Stimulated activated CD8-positive, alpha-beta memory T cell treated with anti-CD3 and anti-CD28 coated beads, Interleukin-7, amount 100 ng/mL, for 4 hours (primary cell): ENCODE measurements around the gene TTC28.
A peak's percentile ranks its signal among the peaks of the same experiment; 100 is the strongest.

Source experiments
- DNase-seq, 2 donors: peaks; one replicate each; pipeline ENCODE4 v3.0.0-alpha.2; 2020; ENCODE audit warnings: low read depth in 2 of 2

Gene TTC28

DNA sequence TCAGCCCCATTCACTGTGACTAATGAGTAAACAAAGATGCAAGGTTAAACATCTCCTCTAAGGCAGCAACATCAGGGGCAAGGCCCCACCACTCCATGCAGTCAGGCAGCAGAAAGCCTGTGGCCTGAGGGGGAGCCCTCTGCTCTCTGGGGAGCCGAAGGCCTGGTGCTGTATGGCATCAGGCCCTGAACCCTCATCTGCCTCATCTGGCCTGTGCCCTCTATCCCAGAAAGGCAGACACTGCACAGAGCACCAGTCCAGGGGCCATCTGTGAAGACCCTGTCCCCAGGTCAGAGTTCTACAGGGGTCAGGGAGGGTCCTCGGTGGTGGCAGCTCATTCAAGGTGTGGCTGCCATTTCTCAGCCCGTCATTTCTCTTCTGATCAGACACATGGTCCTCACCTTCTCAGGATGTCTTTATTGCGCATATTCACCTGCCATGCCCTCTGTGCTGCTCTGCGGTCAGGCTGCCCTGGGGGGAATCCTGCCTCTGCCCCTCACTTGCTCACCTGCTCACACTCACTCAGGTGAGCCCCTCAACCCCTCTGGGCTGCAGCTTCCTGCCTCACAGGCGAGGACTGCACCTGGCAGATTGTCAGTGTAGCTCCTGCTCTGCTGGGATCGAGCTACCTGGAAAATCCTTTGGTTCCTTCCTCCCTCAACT lies 657.5 kb downstream of the TTC28 start:
- DNase-seq, result no peak

DNA sequence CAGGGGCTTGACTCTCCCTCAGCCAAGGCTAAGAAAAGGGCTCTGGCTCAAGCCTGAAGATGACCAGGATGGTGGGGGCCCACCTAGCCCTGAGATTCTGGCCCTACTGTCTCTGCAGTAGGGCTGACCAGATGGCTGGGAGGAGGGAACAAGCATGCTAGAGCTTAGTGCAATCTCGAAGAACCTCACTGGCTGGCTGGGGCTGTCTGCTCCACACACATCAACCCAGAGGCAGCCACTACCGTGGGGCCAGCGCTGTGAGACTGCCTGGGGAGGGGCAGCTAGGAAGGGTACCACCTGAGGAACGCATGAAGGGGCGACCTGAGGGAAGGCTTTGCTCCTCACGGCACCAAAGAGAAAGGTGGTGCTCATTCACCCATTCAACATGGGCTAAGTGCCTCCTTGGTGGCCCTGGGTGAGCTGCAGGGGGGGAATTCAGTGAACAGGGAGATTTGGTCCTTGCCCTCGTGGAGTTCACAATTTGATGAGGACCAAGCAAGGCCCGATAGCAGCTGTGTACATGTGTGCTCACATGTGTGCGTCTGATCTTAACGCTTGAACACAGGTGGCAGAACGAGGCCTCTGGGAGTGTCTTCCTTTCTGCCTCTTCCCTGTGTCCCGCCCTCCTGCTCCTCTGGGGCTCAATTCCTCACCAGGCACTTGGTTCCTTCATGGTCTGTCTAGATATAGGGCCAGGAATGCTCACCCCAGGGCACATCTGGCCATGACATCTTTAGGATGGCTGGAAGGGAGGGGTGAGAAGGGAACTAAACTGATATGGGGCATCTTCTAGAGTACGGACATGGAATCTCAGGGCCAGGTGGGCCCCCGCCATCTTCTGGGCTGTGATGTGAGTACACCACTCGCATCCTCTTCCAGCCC lies 658.3 kb downstream of the TTC28 start:
- no peak for DNase-seq

DNA sequence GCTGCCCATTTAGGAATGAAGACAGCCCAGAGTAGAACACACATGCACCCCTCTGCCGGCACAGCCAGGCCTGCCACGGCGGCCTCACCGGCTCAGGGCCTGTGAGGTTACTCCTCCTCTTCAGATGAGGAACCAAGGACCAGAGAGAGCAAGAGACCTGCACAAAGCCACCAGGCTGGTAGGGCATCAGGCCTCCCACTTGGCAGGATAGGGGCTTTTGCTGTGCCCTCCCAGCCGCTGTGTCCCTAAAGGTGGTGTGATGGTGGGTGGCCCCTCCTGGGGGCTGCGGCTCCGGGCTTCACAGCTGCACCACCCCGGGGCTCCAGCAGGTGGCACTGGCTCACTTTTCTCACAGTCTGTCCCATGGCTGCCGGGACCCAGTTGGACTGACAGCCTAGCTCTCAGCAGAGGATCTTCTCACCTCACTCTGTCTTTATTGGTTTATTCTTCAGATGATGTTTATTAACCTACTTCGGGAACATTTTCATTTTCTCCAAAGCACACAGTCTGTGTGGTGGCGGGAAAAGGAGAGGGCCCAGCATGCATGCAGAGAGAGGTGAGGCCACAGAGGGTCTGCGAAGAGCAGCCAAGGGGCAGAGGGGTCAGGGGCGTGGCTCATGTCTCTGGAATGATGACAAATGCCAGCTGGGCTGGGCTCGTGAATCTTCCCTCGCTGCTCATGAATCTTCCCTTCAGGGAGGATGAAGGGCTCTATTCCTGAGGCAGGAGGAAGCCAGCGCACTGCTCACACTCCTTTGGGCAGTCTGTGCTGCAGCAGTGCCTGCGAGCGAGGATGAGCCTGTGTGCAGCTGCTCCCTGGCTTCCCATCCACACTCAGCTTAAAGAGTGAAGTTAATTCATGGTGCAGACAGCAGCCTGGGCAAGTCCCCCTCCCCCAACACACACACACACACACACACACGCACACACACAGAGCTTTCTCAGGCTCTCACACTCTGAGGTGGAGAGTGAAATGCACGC lies 659.5 kb downstream of the TTC28 start:
- DNase-seq, result peak; percentile 5 to 31

DNA sequence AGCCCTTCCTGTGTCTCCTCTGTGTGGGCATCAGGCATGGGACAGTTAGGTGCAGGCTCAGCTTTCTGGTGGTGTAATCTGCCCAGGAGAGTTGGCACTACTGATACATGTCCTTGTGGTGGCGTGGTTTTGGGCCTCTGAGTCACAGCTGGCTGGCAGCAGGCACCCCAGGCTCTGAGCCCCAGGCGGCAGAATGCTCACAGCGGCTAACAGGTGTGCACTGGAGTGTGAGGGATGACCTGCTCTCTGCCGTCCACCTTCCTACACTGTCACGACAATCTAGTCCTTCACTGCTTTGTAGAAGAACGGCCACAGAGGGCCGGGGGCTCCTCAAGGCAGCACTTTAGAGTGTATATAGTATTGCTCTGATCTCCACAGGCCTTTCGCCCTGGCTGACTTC lies 660.3 kb downstream of the TTC28 start:
- DNase-seq, result no peak

DNA sequence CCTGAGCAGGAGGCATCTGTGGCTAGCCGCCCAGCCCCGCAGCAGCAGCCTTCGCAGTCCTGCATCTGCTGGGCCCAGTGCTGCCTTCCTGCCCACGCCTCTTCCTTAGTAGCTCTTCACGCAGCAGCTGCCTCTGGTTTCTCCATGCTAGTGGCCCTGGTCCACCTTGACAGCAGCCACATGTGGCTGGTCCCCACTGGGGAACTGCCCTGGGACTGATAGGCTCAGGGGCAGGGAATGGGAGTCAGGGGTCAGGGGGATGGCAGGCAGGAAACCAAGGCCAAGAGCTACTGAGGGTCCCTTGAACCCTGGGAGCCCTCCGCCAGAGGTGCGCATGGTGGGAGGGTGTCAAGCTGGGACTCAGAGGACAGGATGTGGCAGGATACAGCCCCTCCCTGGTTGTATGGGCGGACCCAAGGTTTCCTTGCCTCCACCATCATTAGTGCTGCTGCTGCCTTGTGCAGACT lies 661.1 kb downstream of the TTC28 start:
- DNase-seq, result no peak

DNA sequence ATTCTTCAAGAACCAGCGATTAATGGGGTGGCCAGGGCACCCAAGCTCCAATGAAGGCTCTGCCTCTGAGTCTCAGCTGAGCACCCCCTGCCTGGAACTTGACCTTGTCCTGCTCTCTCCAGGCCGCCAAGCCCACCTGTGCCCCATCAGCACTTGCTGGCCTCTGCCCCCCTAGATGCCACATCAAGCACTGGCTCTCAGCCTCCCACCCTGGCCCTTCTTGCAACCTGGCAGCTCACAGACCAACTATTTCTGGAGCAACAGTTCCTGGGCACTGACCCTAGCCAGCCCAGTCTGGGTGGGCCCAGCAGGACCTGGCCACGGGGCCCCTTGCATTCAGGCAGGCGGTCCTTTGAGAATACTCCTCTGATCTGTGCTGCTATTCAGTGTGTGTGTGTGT lies 661.8 kb downstream of the TTC28 start:
- DNase-seq, result no peak

DNA sequence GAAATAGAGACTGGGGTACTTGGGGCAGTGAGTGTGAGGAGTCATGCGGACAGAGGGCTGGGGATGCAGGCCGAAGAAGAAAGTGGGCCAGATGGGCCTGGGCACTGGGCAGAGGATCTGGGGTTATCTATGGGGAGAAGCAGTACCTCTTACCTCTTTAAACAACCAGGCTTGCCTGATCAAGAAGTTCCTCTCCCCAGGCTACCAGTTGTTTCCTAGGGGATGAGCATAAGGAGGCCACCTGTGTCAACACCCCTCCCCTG lies 662.2 kb downstream of the TTC28 start:
- no peak for DNase-seq

DNA sequence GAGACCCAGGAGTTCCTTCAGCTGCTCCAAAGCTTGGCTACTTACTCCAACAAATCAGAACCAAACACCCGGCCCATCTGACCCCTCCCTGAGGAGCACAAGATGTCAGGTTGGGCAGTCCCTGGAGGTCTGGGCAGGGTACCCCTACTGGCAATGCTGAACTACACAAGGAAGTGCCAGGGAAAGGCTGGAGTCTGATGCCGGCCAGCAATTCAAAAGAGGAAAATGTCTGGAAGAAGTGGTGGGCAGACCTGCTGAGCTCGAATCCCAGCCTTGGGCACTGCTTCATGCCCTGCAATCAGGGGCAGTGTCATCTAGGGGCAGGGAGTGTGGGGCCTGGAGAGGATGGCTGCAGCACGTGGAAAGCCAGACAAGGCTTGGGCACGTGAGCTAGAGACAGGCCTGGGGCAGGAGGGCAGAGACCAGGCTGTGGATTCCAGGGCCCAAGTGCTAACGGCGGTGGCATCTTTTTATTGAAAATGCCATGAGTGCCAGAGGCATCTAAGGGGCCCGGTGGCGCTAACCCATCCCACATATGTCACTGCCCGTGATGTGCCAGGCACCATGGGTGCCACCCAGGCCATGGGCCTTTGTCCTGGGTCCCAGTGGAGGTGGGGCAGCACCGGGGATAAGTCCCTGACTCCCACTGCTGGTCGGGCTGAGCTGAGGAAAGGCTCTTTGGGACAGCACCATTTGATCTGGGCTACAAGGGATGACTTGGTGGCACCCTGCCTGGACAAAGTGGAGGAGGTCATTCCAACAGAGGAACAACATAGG lies 662.7 kb downstream of the TTC28 start:
- DNase-seq, result no peak

DNA sequence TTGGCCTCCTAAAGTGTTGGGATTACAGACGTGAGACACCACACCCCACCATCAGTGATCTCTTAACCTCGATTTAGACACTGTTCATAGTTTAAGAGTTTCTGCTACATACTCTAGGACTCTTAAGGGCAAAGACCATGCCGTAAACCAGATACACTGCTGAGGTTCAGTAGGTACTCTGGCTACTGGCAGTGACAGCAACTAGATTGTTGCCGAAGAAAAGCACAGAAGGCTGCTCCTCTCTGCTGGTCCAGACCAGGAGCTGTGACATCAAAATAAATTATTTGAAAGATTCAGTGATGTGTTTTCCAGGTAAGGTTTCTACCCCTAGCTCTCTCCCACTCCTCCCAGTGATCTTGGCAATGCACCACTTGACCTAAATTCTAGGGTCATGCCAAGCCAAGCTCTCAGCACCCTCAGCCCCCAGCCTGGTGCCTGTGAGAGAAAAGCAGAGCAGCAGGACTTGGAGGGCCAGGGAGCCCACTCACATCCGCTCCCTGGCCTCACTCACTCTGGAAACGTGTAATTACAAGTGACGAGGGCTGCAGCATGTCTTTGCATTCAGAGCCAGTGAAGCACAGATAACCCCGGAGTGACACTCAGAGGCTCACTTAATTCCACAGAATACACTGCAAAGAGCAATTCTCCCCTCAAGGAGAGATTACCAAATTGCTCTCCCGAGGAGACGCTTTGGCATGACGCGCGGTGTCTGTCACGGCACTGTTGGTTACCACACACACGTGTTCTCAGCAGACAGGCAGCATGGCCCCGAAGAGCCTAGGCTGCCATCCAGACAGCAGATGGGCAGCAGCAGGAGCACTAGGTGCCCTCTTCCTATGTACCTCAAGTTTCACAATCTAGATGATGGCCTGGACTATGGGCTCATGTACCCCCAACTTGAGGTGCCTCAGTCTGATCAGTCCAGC lies 663.7 kb downstream of the TTC28 start:
- no peak for DNase-seq

DNA sequence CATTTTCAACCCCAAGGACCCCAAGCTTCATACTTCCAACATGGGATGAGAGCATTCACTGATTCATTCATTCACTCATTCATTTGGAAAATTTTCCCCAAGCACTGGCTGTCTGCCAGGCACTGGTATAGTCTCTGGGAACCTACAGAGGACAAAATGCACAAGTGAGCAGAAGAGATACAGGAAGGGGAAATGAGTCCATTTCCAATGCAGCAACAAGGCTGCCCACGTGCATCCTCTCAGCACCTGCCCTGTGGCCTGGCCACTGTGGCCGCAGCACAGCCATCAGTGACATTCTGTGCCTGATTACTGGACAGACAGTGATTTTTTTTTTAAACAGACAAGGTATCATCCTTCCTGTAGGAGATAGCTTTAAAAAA lies 664.6 kb downstream of the TTC28 start:
- no peak for DNase-seq

DNA sequence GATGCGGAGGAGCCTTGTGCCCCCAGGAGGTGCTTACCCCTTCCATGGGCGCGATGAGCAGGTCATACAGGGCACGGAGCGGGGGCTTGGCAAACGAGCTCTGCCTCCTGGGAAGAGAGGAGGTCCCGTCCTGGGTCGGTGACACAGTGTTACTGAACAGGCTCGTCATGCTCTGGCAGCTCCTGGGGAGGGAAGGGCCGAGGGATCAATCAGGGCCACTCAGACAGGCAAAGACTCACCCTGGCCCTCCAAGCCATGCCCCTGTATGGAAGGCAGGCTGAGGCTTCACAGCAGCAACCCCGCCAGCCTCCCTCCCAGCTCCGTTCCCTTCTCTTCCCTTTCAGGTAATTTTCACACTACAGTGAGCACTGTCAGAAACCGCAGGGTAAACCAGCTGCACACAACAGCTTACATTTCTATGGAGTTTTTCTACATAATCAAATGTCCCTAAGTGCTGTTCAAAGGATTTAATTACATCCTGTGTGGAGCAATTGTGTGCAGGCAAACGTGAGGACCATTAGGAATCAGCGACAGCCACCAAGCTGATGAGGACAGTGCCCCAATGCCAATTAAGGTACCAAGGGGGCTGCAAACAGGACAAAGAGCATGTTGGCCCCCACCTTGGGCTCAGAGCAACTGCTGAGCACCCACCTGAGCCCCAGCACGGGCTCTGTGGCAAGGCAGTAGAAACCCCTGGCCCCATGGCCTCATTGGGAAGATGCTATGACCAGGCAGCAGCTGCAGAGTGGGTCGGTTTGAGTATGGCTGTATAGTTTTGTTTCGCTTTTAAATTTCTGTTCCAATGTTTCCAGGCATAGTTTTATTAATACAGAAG lies 665.2 kb downstream of the TTC28 start:
- no peak for DNase-seq

DNA sequence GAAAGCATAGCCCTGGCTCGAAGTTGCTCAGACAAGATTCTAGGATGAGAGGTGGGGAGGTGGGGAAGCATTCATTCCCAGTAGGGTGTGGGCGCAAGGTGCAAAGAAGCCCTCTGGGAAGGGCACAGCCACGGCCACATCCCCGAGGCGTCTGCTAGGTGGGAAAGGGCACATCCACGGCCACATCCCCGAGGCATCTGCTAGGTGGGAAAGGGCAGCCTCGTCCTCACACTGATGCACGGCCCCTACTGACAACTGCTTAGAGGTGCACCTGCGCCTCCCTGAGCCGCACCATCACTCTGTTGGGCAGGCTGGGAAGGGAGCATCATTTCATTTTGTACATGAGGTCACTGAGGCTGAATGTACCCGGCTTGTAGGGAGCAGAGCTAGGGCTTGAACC lies 666.0 kb downstream of the TTC28 start:
- DNase-seq, result no peak

DNA sequence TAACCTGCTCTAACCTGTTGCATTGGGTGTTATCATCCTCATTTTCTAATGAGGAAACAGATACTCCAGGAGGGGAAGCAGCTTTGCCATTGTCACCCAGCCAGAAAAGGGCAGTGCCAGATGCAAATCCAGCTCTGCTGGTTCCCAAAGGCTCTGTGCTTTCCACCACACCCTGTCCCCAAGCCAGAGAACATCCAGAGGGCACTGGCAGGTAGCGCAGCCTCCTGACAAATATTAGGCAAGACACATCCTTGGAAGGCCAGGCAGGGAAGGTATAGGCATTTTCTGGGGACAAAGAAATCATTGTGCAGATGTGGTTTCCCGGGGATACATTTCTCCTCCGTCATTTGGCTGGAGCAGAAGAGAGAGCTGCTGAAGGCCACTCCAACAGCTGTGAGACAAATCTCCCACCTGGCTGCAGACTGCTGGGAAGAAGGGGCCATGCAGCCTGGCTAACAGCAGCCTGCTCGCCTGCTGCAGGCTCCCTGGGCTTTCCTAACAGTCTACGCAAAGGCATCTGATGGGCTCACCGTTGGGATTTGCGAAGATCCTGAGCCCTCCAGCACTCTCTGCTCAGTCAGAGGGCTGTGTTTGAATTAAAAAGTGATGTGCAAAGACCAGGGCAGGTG lies 666.7 kb downstream of the TTC28 start:
- DNase-seq, result no peak

DNA sequence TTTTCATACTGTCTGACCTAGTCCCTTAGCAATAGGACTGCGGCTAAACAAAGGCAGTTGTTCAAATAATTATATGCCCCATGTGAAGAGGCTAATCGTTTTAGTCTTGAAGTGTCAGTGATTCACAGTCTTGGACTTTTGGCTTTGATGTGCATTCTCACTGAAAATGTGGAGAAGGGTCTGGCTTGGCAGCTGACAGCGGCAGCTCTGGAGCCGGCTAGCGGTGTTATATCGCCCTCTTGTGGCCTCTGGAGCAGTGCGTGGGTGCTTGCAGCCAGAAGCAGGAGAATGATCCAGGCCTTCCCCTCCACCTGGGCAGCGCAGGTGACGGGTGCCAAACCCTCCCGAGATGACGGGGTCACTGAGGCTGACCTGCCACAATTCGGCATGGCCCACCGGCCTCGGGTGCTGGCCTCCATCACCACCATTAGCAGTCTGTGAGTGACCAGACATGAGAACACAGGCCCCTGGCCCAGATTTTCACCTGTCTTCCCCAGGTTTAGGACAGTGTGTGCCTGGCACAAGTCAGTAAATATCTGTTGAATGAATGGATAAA lies 670.3 kb downstream of the TTC28 start:
- DNase-seq, result peak; percentile 51 to 59

DNA sequence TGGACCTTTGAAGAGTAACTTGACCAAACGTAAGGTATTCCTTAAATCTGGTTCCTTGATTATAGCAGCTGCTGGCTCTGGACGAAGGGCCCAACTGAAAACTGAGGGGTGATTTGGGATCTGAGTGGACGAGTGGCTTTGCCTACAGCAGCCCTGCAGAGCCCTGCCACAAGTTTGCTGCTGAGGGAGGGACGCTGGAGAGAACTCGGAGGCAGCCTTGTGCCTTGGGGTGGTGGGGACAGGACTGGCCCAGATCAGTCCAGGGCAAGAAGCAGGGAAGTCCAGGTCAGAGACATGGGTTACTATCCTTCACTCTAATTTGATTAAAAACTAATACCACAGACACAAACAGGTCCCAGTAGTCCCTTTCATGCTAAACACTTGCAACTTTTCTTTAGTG lies 671.0 kb downstream of the TTC28 start:
- DNase-seq, result no peak

DNA sequence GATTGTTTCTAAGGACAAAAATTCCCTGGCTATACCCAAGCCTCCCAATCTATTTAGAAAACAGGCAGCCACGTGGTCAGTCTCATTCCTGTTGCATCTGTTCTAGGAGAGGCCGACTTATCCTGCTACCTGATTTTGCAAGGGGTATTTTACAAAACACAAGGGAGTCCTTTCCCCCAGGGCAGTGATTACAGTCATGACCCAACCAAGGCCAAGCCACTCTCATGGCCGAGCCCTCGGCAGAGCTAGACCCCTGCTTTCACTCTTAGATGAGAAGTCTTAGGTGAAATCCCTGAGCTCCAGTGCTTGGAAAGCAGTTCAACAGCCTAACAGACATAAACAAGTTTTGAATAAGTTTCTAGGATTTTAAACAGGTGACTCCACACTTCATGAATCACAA lies 671.6 kb downstream of the TTC28 start:
- DNase-seq, result no peak

DNA sequence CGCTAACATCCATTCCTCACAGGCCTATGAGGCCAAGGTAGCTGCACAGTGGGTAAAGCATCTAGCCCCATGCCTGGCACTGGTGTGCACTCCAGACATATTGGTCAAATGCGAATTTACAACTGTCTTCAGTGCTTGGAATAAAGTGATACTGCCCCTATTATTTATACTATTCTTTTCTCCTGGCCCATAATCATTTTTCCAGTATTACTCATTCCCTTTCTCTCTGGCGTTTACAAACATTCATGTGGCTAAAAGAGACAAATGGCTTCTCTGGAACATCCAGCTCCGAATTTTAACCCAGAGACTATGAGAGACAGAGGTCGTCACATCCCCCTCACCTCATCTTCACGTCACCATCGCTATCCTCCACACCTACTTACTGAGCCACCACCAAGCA lies 673.4 kb downstream of the TTC28 start:
- no peak for DNase-seq

DNA sequence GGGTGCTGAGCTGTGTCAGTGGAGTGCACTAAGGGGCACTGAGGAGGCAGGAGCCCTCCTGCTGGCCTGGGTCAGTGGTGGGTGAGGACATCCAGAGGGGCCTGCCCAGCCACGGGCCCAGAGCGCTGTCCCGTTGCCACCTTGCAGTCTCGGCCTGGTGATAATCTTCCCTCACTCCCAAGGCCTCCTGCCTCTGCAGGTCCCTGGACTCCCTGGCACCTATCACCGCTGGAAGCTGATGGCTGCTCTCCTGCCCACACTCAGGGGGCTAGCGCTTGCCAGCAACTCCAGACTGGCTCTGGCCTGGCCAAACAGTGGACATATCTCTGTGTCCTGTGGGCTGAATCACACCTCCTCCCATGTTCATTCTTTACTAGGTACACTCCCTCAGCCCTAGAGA lies 674.1 kb downstream of the TTC28 start:
- DNase-seq, result no peak

DNA sequence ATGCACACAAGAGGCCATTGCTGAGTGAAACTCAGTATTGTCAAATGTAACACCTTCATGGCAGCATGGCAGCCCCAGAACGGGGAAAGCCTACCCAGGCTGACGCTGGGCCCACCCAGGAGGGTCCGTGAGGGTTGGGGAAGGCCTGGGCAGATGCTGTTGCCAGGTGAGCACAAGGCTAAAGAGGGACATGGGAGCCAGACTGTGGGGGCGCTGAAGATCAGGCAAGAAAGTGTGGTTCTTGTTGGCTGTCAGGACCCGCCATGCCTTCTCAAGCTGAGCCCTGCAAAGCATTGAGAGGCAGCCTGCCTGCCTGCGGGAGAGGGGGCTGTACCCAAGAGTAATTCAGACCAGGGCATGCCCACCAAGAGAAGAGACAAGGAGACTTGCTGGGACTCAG lies 675.6 kb downstream of the TTC28 start:
- no peak for DNase-seq
